Upper lobe of left lung (tissue), 6 donors: ENCODE results near the gene VASP. TPM values are rescaled to one million over a fixed set of nuclear protein-coding genes. Genes with fewer than 3 reads are reported as not detected.

Source experiments
- ATAC-seq, 2 donors: fragments of 200-7000 bp; cut with Tn5 transposase; one replicate each; pipeline ENCODE4 v1.9.1; 2022; ENCODE audit warnings: mild to moderate bottlenecking in 2 of 2, moderate library complexity in 2 of 2; ENCODE audit not compliant: low FRiP score in 2 of 2
- DNase-seq, 2 donors: peaks; one replicate each; pipeline ENCODE4 v3.0.0-alpha.2; 2019 to 2020
- H3K27ac ChIP-seq, 4 donors: fragments of 200-600 bp; sonication (generic); one replicate each; pipeline ENCODE4 v1.5.1; 2016 to 2019
- H3K27me3 ChIP-seq, 4 donors: fragments of 200-600 bp; sonication (generic); one replicate each; pipeline ENCODE4 v1.5.1; 2017 to 2019
- H3K36me3 ChIP-seq, 4 donors: fragments of 200-600 bp; sonication (generic); one replicate each; pipeline ENCODE4 v1.5.1; 2016 to 2019
- H3K4me1 ChIP-seq, 4 donors: fragments of 200-600 bp; sonication (generic); one replicate each; pipeline ENCODE4 v1.5.1; 2018 to 2019
- H3K4me3 ChIP-seq, 4 donors: fragments of 200-600 bp; sonication (generic); one replicate each; pipeline ENCODE4 v1.5.1; 2017 to 2019; ENCODE audit warnings: mild to moderate bottlenecking in 2 of 4, moderate library complexity in 1 of 4
- H3K9me3 ChIP-seq, 4 donors: fragments of 200-600 bp; sonication (generic); one replicate each; pipeline ENCODE4 v1.5.1; 2018 to 2019
- EP300 ChIP-seq, 4 donors: sonication (generic); formaldehyde crosslinking; IDR thresholded peaks; one replicate each; pipeline ENCODE4 v1.5.1; 2017; ENCODE audit warnings: antibody characterized with exemption in 4 of 4, control low read depth in 2 of 4
- POLR2A ChIP-seq, 4 donors: fragments of 450-650 bp; IDR thresholded peaks; one replicate each; pipeline ENCODE4 v1.5.1; 2016 to 2017; ENCODE audit warnings: antibody characterized with exemption in 4 of 4, mild to moderate bottlenecking in 2 of 4
- POLR2AphosphoS5 ChIP-seq, 2 donors: sonication (generic); formaldehyde crosslinking; IDR thresholded peaks; one replicate each; pipeline ENCODE4 v1.5.1; 2017; ENCODE audit warnings: antibody characterized with exemption in 2 of 2
- WGBS, 2 donors: methylation state at CpG; one replicate each; pipeline ENCODE4 v1.1.5; 2017 to 2018; 5-methylcytosine and 5-hydroxymethylcytosine counted together
- total RNA-seq, 6 donors: library from RNA; depleted of rRNA in 4 of 6; stranded (reverse); fragments of >200 nt in 4 of 6; gene quantifications; one replicate each; pipeline versions ENCODE4 v1.1.0 to v1.2.1, GENCODE V29; 2016 to 2021
- TF ChIP-seq, protein P1 (sequence below), 6 experiments: fragments of 450-650 bp in 4 of 6; fragments of 200-600 bp in 2 of 6; sonication (generic) in 2 of 6; IDR thresholded peaks; one replicate each; pipeline ENCODE4 v1.5.1; 2016 to 2019; ENCODE audit warnings: antibody characterized with exemption in 6 of 6
- donor health status: DM: no; HTN: no; CAD: no; lungs with moderate emphysema.
- donor health status: DM: no; HTN: yes; CAD: no; lungs with severe emphysema.

Gene VASP
- total RNA-seq, 6 donors from 2014 or later = 68.1 to 266 (median 143) TPM

DNA sequence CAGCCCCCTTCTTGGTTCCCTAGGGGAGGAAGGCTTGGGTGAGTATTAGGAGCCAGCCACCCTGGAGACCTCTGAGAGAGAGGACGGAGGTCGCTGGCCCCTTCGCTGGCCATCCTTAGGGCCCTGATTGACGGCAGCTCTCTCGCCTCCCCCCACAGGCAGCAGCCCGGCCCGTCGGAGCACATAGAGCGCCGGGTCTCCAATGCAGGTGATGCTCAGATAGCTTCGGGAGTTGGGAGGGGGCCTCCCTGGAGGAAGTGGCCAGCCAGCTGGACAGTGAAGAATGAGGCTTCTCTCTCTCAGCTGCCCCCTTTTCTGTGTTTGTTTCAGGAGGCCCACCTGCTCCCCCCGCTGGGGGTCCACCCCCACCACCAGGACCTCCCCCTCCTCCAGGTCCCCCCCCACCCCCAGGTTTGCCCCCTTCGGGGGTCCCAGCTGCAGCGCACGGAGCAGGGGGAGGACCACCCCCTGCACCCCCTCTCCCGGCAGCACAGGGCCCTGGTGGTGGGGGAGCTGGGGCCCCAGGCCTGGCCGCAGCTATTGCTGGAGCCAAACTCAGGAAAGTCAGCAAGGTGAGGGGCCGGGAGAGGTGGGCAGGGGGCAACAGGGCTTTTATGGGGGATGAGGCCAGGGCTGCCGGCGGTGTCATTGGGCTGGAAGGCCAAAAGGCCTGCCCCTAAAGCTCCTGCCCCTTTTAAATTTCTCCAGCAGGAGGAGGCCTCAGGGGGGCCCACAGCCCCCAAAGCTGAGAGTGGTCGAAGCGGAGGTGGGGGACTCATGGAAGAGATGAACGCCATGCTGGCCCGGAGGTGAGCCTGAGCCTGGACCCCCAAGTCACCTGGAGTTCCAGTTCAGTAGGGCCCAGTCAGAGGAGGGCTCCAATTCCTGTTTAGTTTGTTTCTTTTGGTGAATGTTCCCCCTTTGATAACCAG is 15.0 kb downstream of the VASP start:
- DNase-seq (peak in 1 of 2 donors; percentile 53), ATAC-seq (no peak)
- no peaks in the 10 kb centered on the region for H3K27me3 ChIP-seq
- 88 to 93% methylated on average over 13 to 22 of the region's 24 CpGs for WGBS, 2 donors
- no peak overlapping the region for H3K4me3 ChIP-seq
- H3K9me3 ChIP-seq = no peaks in the 10 kb centered on the region
- TF ChIP-seq POLR2AphosphoS5 (IDR thresholded peaks at IDR 0.05) (no peak), EP300 (IDR thresholded peaks at IDR 0.05) (no peak), POLR2A (IDR thresholded peaks at IDR 0.05) (no peak)
- TF ChIP-seq, protein P1, sequence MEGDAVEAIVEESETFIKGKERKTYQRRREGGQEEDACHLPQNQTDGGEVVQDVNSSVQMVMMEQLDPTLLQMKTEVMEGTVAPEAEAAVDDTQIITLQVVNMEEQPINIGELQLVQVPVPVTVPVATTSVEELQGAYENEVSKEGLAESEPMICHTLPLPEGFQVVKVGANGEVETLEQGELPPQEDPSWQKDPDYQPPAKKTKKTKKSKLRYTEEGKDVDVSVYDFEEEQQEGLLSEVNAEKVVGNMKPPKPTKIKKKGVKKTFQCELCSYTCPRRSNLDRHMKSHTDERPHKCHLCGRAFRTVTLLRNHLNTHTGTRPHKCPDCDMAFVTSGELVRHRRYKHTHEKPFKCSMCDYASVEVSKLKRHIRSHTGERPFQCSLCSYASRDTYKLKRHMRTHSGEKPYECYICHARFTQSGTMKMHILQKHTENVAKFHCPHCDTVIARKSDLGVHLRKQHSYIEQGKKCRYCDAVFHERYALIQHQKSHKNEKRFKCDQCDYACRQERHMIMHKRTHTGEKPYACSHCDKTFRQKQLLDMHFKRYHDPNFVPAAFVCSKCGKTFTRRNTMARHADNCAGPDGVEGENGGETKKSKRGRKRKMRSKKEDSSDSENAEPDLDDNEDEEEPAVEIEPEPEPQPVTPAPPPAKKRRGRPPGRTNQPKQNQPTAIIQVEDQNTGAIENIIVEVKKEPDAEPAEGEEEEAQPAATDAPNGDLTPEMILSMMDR (IDR thresholded peaks at IDR 0.05) = no peak
- peaks cover 3 to 15% (median 10%) of the 10 kb centered on the region in 4 donors for H3K4me1 ChIP-seq
- H3K27ac ChIP-seq = peak overlapping the region in 1 of 4 donors; percentile 35
- peaks cover 11 to 93% (median 81%) of the 10 kb centered on the region in 4 donors for H3K36me3 ChIP-seq

DNA sequence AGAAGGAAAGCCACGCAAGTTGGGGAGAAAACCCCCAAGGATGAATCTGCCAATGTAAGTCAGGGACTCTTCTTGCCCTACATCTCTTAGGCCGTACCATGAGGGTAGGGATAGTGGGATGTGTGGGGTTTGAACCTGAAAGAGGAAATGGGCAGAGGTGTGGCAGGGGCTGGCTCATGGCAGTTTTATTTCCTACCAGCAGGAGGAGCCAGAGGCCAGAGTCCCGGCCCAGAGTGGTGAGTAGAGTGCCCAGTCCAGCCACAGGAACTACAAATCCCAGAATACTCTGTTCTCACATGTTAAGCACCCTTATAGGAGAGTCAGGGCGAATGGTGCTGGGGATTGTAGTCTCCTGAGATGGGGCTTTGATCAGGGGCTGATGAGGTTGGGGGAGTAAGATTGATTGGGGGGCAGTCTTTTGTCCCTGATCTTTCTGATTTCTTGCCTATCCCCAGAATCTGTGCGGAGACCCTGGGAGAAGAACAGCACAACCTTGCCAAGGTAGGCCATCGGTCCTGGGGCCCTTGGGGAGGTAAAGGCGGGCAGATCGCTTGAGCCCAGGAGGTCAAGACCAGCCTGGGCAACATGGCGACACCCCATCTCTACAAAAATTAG is 16.5 kb downstream of the VASP start:
- no peaks in the 10 kb centered on the region for H3K27me3 ChIP-seq
- 65 to 67% methylated on average over 9 of the region's 9 CpGs for WGBS, 2 donors
- TF ChIP-seq, protein P1 (IDR thresholded peaks at IDR 0.05) = peak; percentile 83 to 93 (median 92)
- no peak for TF ChIP-seq POLR2A (IDR thresholded peaks at IDR 0.05)
- no peak for TF ChIP-seq EP300 (IDR thresholded peaks at IDR 0.05)
- TF ChIP-seq POLR2AphosphoS5 (IDR thresholded peaks at IDR 0.05) = no peak
- H3K9me3 ChIP-seq = no peaks in the 10 kb centered on the region
- no peak overlapping the region for H3K4me3 ChIP-seq
- DNase-seq (peak in 1 of 2 donors; percentile 86), ATAC-seq (peak; percentile 96 to 97)
- peaks cover 9 to 82% (median 69%) of the 10 kb centered on the region in 4 donors for H3K36me3 ChIP-seq
- peaks cover 8 to 26% (median 14%) of the 10 kb centered on the region in 4 donors for H3K4me1 ChIP-seq
- H3K27ac ChIP-seq = peak overlapping the region in 1 of 4 donors; percentile 23

DNA sequence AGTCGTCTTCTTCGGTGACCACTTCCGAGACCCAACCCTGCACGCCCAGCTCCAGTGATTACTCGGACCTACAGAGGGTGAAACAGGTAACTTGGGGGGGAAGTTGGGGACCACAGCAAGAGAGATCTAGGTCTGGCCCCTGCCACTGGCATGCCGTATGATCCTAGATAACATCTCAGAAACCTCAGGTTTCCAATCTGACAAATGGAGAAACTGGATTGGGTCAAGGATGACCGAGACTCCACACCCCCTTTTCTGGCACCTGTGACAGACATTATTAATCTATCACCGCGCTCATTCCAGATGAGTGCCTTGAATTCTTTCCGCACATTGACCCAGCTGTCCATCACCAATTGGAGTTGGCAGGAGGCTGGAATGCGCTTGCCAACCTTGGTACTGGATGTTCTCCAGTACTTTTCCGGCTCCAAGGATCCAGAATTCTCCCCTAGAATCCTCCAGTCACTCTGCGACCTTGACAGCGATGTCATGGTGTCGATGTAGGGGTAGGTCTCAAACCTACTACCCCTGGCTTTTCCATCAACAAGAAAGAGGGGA is 17.4 kb downstream of the VASP start:
- DNase-seq = no peak
- WGBS, 2 donors = 94 to 97% methylated on average over 15 of the region's 15 CpGs
- Histone ChIP-seq H3K4me3 (no peak overlapping the region), H3K27ac (no peak overlapping the region), H3K9me3 (no peaks in the 10 kb centered on the region), H3K4me1 (peaks cover 16 to 34% (median 22%) of the 10 kb centered on the region in 4 donors), H3K36me3 (peaks cover 8 to 74% (median 62%) of the 10 kb centered on the region in 4 donors), H3K27me3 (no peaks in the 10 kb centered on the region)
- TF ChIP-seq POLR2AphosphoS5 (IDR thresholded peaks at IDR 0.05) = no peak
- TF ChIP-seq POLR2A (IDR thresholded peaks at IDR 0.05) = no peak
- no peak for TF ChIP-seq EP300 (IDR thresholded peaks at IDR 0.05)
- TF ChIP-seq, protein P1 (IDR thresholded peaks at IDR 0.05) = no peak
- ATAC-seq = no peak

DNA sequence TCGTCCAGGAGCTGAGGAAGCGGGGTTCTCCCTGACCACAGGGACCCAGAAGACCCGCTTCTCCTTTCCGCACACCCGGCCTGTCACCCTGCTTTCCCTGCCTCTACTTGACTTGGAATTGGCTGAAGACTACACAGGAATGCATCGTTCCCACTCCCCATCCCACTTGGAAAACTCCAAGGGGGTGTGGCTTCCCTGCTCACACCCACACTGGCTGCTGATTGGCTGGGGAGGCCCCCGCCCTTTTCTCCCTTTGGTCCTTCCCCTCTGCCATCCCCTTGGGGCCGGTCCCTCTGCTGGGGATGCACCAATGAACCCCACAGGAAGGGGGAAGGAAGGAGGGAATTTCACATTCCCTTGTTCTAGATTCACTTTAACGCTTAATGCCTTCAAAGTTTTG is 18.9 kb downstream of the VASP start:
- H3K27ac ChIP-seq = peak overlapping the region in 1 of 4 donors; percentile 3
- DNase-seq (peak in 1 of 2 donors; percentile 75), ATAC-seq (peak in 1 of 2 donors; percentile 47)
- H3K4me3 ChIP-seq = no peak overlapping the region
- TF ChIP-seq EP300 (IDR thresholded peaks at IDR 0.05) (no peak), POLR2AphosphoS5 (IDR thresholded peaks at IDR 0.05) (no peak), POLR2A (IDR thresholded peaks at IDR 0.05) (no peak)
- TF ChIP-seq, protein P1 (IDR thresholded peaks at IDR 0.05) = no peak
- no peaks in the 10 kb centered on the region for H3K27me3 ChIP-seq
- H3K9me3 ChIP-seq = no peaks in the 10 kb centered on the region
- peaks cover 8 to 61% (median 48%) of the 10 kb centered on the region in 4 donors for H3K36me3 ChIP-seq
- H3K4me1 ChIP-seq = peaks cover 13 to 28% (median 22%) of the 10 kb centered on the region in 4 donors
- 67 to 71% methylated on average over 9 of the region's 9 CpGs for WGBS, 2 donors
